ENCODE data around the gene CFAP100.

Gene CFAP100

GRCh38 chr3:126398423-126399350, 4.0 kb downstream of the CFAP100 start:
- no peak for DNase-seq (ENCODE audit: low read depth, low spot score)
- peak overlapping the region; percentile 26 for H3K27ac ChIP-seq

- peak overlapping the region; percentile 26 for H3K27ac ChIP-seq
- DNase-seq (ENCODE audit: low read depth, low spot score) = peak; percentile 73
These were observed 4.6 kb downstream of the CFAP100 start for GRCh38 chr3:126399351-126399735.

- H3K27ac ChIP-seq = peak overlapping the region; percentile 26
- no peak for DNase-seq (ENCODE audit: low read depth, low spot score)
These were observed 5.0 kb downstream of the CFAP100 start for GRCh38 chr3:126399756-126400155.

- no peak overlapping the region for H3K27ac ChIP-seq
- DNase-seq (ENCODE audit: low read depth, low spot score) = no peak
These were observed 7.0 kb downstream of the CFAP100 start for GRCh38 chr3:126401611-126402160.

GRCh38 chr3:126402178-126402577, 7.5 kb downstream of the CFAP100 start:
- no peak for DNase-seq (ENCODE audit: low read depth, low spot score)
- H3K27ac ChIP-seq = no peak overlapping the region

GRCh38 chr3:126402666-126403302, 8.1 kb downstream of the CFAP100 start:
- DNase-seq (ENCODE audit: low read depth, low spot score) = no peak

GRCh38 chr3:126406389-126407296, 11.9 kb downstream of the CFAP100 start:
- H3K27ac ChIP-seq = no peak overlapping the region
- DNase-seq (ENCODE audit: low read depth, low spot score) = no peak

More at GRCh38 chr3:126402666-126403302, 8.1 kb downstream of the CFAP100 start:
- H3K27ac ChIP-seq = no peak overlapping the region

- no peak for DNase-seq (ENCODE audit: low read depth, low spot score)
- no peak overlapping the region for H3K27ac ChIP-seq
These were observed 12.8 kb downstream of the CFAP100 start for GRCh38 chr3:126407412-126408044.

GRCh38 chr3:126408099-126408498, 13.4 kb downstream of the CFAP100 start:
- no peak overlapping the region for H3K27ac ChIP-seq
- no peak for DNase-seq (ENCODE audit: low read depth, low spot score)

GRCh38 chr3:126412841-126413692, 18.4 kb downstream of the CFAP100 start:
- no peak for DNase-seq (ENCODE audit: low read depth, low spot score)
- no peak overlapping the region for H3K27ac ChIP-seq

GRCh38 chr3:126413693-126414080, 19.0 kb downstream of the CFAP100 start:
- no peak for DNase-seq (ENCODE audit: low read depth, low spot score)
- no peak overlapping the region for H3K27ac ChIP-seq

GRCh38 chr3:126414406-126414805, 19.7 kb downstream of the CFAP100 start:
- DNase-seq (ENCODE audit: low read depth, low spot score) = no peak
- H3K27ac ChIP-seq = no peak overlapping the region

- no peak for DNase-seq (ENCODE audit: low read depth, low spot score)
These were observed 20.4 kb downstream of the CFAP100 start for GRCh38 chr3:126414961-126415660.

GRCh38 chr3:126415661-126416591, 21.2 kb downstream of the CFAP100 start:
- H3K27ac ChIP-seq = no peak overlapping the region
- no peak for DNase-seq (ENCODE audit: low read depth, low spot score)

More at GRCh38 chr3:126414961-126415660, 20.4 kb downstream of the CFAP100 start:
- no peak overlapping the region for H3K27ac ChIP-seq

- H3K27ac ChIP-seq = no peak overlapping the region
These were observed 22.2 kb downstream of the CFAP100 start for GRCh38 chr3:126416943-126417342.

GRCh38 chr3:126417515-126417914, 22.8 kb downstream of the CFAP100 start:
- no peak for DNase-seq (ENCODE audit: low read depth, low spot score)
- H3K27ac ChIP-seq = no peak overlapping the region

More at GRCh38 chr3:126416943-126417342, 22.2 kb downstream of the CFAP100 start:
- DNase-seq (ENCODE audit: low read depth, low spot score) = no peak

- no peak overlapping the region for H3K27ac ChIP-seq
These were observed 23.3 kb downstream of the CFAP100 start for GRCh38 chr3:126417981-126418530.

More at GRCh38 chr3:126417981-126418530, 23.3 kb downstream of the CFAP100 start:
- no peak for DNase-seq (ENCODE audit: low read depth, low spot score)

All from epithelial cell of prostate (primary cell).